Stimulated activated CD8-positive, alpha-beta memory T cell treated with anti-CD3 and anti-CD28 coated beads, Interleukin-7, amount 100 ng/mL, for 24 hours (primary cell): Measurements from ENCODE around the gene ZNF286A.
"Not testable (repeated sequence)": the region's sequence is repeated elsewhere in the genome, so short reads cannot be mapped to it uniquely, and the experiment has no call there.

Experiments used
- DNase-seq: peaks from one replicate; pipeline ENCODE4 v3.0.0-alpha.2; 2020; ENCODE audit warnings: low read depth

ZNF286A gene

GRCh38 chr17:15699937-15700336 is 385 bp downstream of the ZNF286A start:
- DNase-seq: not testable (repeated sequence)

GRCh38 chr17:15704239-15704638 is 4.7 kb downstream of the ZNF286A start:
- DNase-seq: not testable (repeated sequence)

GRCh38 chr17:15704813-15705212 is 5.3 kb downstream of the ZNF286A start:
- DNase-seq: not testable (repeated sequence)

GRCh38 chr17:15708879-15709278 is 9.3 kb downstream of the ZNF286A start:
- DNase-seq: not testable (repeated sequence)

GRCh38 chr17:15716601-15717563 is 17.3 kb downstream of the ZNF286A start:
- not testable (repeated sequence) for DNase-seq

GRCh38 chr17:15730535-15730934 is 31.0 kb downstream of the ZNF286A start:
- DNase-seq: not testable (repeated sequence)

- DNase-seq: not testable (repeated sequence)
Observed at GRCh38 chr17:15731900-15732299, 32.3 kb downstream of the ZNF286A start, which contains the start of gene TBC1D26. Gene TBC1D26 (plus strand): TSS chr17:15732283. CDS start chr17:15735349, 3,066 bp downstream.

- DNase-seq: not testable (repeated sequence)
Observed at GRCh38 chr17:15733174-15733789, 33.7 kb downstream of the ZNF286A start.

- DNase-seq: not testable (repeated sequence)
Observed at GRCh38 chr17:15736578-15736977, 37.0 kb downstream of the ZNF286A start.

- DNase-seq: no peak
Observed at GRCh38 chr17:15738066-15738465, 38.5 kb downstream of the ZNF286A start.

- not testable (repeated sequence) for DNase-seq
Observed at GRCh38 chr17:15739259-15739658, 39.7 kb downstream of the ZNF286A start.

GRCh38 chr17:15740041-15740440 is 40.5 kb downstream of the ZNF286A start:
- not testable (repeated sequence) for DNase-seq

GRCh38 chr17:15740570-15741120 is 41.1 kb downstream of the ZNF286A start:
- no peak for DNase-seq

GRCh38 chr17:15741624-15742023 is 42.1 kb downstream of the ZNF286A start:
- no peak for DNase-seq

GRCh38 chr17:15742051-15742795 is 42.7 kb downstream of the ZNF286A start:
- no peak for DNase-seq

- DNase-seq: no peak
Observed at GRCh38 chr17:15742921-15743320, 43.4 kb downstream of the ZNF286A start.

- no peak for DNase-seq
Observed at GRCh38 chr17:15744074-15744676, 44.6 kb downstream of the ZNF286A start.

- DNase-seq: no peak
Observed at GRCh38 chr17:15744885-15745284, 45.3 kb downstream of the ZNF286A start.

GRCh38 chr17:15749403-15749802 is 49.9 kb downstream of the ZNF286A start:
- not testable (repeated sequence) for DNase-seq

GRCh38 chr17:15768865-15769533 is 69.4 kb downstream of the ZNF286A start:
- DNase-seq: not testable (repeated sequence)
